Sigmoid colon (tissue), 3 donors: ENCODE data around the gene GBP3.
"Not testable (repeated sequence)": the region's sequence is repeated elsewhere in the genome, so short reads cannot be mapped to it uniquely, and the experiment has no call there.

Experiments used
- POLR2A ChIP-seq, 2 donors: fragments of 450-650 bp; IDR thresholded peaks; one replicate each; pipeline ENCODE4 v1.6.1; 2016; ENCODE audit warnings: antibody characterized with exemption in 2 of 2, mild to moderate bottlenecking in 2 of 2, moderate library complexity in 2 of 2
- TF ChIP-seq, protein P1 (sequence below), 4 experiments: fragments of 450-650 bp in 3 of 4; fragments of 200-600 bp in 1 of 4; IDR thresholded peaks; one replicate each; pipeline ENCODE4 v1.5.1; 2016 to 2019; ENCODE audit warnings: antibody characterized with exemption in 4 of 4, mild to moderate bottlenecking in 3 of 4, moderate library complexity in 2 of 4

DNA sequence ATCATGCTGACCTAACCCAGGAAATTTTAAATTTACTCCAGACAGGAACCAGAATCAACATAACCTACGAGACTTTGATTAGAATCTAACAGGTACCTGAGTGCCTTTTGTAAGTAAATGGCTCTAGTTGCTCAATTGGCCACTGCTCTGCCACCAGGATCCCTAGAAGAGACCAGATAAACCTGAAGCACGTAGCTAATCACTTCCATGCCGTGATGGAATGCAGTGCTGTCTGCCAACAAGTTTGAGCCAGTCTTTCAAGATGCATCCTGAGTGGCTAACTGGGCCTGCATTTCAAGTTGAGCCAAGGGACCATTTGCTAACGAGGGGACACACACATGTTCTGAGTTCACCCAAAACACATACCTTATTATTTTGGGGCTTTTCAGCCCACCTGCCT, 26.5 kb upstream of the GBP3 start:
- TF ChIP-seq, protein P1, sequence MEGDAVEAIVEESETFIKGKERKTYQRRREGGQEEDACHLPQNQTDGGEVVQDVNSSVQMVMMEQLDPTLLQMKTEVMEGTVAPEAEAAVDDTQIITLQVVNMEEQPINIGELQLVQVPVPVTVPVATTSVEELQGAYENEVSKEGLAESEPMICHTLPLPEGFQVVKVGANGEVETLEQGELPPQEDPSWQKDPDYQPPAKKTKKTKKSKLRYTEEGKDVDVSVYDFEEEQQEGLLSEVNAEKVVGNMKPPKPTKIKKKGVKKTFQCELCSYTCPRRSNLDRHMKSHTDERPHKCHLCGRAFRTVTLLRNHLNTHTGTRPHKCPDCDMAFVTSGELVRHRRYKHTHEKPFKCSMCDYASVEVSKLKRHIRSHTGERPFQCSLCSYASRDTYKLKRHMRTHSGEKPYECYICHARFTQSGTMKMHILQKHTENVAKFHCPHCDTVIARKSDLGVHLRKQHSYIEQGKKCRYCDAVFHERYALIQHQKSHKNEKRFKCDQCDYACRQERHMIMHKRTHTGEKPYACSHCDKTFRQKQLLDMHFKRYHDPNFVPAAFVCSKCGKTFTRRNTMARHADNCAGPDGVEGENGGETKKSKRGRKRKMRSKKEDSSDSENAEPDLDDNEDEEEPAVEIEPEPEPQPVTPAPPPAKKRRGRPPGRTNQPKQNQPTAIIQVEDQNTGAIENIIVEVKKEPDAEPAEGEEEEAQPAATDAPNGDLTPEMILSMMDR (IDR thresholded peaks at IDR 0.05): not testable (repeated sequence)
- TF ChIP-seq POLR2A (IDR thresholded peaks at IDR 0.05): not testable (repeated sequence)
